KOPT-K1 (cell line): ENCODE measurements around the gene IGFBP2.

Experiments
- H3K27ac ChIP-seq: fragments of 200-600 bp; sonication (generic); 2 replicates; pipeline ENCODE4 v1.5.1; 2016; ENCODE audit warnings: antibody characterized with exemption, mild to moderate bottlenecking, low read depth, low read length; ENCODE audit not compliant: poor library complexity, severe bottlenecking
- H3K36me3 ChIP-seq: fragments of 200-600 bp; sonication (generic); 2 replicates; pipeline ENCODE4 v1.5.1; 2017; ENCODE audit warnings: antibody characterized with exemption, mild to moderate bottlenecking, low read length, moderate library complexity; ENCODE audit not compliant: insufficient read depth
- H3K9me3 ChIP-seq: fragments of 200-600 bp; sonication (generic); 2 replicates; pipeline ENCODE4 v1.5.1; 2017; ENCODE audit warnings: antibody characterized with exemption, low read length, mild to moderate bottlenecking; ENCODE audit not compliant: insufficient read depth, poor library complexity, severe bottlenecking

The IGFBP2 gene

DNA sequence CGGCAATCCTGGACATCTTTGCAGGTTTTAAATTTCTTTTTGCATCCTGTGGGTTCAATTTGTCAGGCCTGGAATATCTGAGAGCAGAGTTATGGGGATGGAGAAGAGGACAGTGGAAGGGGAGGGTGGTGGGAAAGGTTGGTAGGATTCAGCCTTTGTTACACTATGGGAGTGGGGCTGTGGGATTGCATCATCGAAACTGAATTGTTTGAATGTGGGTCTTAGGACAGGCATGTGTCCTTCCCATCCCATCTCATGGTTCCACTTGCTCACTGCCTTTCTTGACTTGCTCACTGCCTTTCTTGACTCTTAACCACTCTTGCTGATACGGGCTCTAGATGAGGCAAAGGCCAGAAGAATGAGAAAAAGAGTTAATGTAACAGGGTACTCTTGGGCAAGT lies 12.9 kb downstream of the IGFBP2 start:
- Histone ChIP-seq H3K27ac (no peak overlapping the region), H3K9me3 (no peaks in the 10 kb centered on the region), H3K36me3 (peaks cover 92% of the 10 kb centered on the region)

DNA sequence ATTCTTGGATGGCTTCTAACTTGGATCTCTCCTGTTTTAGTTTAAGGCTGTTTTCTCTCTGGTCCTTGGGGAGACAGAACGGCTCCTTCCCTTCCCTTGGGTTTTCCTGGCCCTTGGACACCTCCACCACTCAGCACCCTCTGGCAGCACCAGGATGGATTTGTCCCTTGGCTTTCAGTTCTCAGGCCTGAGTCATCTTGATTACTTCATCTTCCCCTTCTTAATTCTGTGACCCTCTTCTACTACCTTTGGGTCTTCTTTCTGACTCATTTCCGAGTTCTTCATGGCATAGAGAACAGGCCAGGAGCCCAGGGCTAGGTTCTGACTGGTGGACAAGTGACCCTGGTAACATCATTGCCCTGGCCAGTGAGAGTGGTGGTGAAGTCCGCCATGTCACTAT lies 14.9 kb downstream of the IGFBP2 start:
- Histone ChIP-seq H3K9me3 (no peaks in the 10 kb centered on the region), H3K36me3 (peaks cover 94% of the 10 kb centered on the region), H3K27ac (no peak overlapping the region)

DNA sequence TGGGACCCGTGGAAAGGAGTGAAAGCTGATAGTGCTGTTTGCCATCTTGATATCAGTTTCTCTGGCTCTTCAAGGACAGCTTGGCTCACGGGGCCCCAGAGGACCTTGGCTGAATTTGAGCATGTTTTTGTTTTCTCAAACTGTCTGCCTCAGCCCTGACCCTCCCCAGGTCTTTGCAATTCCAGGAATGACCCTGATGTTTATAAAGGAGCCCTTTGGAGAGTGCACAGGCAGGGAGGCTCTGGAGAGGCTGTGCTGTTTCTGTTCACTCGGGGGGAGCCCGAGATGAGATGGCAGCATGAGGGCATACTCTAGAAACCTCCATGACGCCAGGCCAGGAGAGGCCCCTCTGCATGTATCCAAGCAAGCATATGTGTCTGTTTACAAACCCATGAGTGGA lies 16.4 kb downstream of the IGFBP2 start:
- Histone ChIP-seq H3K36me3 (peaks cover 93% of the 10 kb centered on the region), H3K27ac (no peak overlapping the region), H3K9me3 (no peaks in the 10 kb centered on the region)

DNA sequence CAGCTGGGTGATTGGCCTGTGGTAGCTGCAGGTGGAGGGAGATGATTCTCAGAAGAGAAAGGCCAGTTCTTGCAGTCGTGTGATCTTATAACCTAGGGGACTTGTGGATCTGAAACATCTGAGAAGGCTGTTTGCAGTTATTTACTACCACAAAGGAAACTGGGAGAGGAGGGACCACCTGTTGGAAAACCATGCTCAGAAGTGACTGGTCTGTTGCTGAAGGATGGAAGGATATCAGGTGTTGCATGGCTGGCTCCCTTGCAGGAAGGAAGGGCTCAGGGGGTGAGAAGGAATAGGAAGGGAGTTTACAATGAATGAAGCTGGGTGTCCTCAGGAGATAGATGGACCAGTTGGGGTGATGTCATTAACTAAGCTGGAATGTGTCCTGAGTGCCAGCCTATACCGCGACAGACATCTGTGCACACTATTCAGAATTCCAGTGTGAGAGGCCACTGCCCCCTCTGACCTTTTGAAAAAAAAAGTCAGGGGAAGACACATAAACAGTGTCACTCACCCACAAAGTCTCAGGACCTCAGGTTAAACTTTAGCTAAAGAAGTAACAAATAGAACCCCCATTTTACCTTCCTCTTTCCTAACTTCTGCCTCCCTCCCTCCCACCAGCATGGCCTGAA lies 17.5 kb downstream of the IGFBP2 start:
- H3K36me3 ChIP-seq: peaks cover 91% of the 10 kb centered on the region
- no peak overlapping the region for H3K27ac ChIP-seq
- H3K9me3 ChIP-seq: no peaks in the 10 kb centered on the region

DNA sequence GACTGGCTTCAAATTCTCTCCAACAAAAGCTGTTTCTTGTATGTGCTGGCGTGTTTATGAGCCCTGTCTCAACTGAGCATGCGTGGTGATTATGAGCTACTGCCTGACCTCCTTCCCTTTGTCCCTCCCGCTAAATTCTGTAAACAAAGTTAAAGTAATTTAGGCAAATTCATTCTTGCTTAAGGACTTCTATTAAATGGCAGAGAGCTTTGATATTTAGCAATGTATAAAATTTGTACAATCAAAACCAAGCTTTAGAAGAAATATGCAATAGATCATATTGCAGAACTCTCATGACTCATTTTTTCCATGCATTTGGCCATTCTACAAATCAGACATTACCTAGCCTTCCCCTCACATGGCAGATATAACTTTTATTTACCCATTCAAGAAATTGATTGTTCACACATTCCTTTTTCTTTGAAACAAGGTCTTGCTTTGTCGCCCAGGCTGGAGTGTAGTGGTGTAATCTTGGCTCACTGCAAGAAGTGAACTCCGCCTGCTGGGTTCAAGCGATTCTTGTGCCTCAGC lies 18.2 kb downstream of the IGFBP2 start:
- no peak overlapping the region for H3K27ac ChIP-seq
- peaks cover 90% of the 10 kb centered on the region for H3K36me3 ChIP-seq
- no peaks in the 10 kb centered on the region for H3K9me3 ChIP-seq

DNA sequence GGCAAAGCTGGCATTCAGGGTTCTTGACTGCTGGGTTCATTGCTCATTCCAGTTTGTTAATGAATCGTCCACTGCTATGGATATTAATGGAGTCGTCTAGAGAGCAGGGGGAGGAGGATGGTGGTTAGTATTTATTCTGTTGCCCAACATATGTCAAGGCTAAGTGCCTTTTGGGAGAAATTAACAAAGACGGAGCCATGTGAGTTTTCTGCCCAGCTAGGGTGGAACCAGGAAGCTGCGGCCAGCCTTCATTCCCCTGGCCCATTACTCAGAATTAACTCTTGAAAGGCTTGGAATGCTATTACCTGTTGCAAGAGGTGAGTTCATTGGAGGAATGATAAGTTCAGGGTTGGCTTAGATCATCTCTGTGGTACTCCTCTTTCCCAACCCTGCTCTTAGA lies 19.3 kb downstream of the IGFBP2 start:
- peaks cover 94% of the 10 kb centered on the region for H3K36me3 ChIP-seq

DNA sequence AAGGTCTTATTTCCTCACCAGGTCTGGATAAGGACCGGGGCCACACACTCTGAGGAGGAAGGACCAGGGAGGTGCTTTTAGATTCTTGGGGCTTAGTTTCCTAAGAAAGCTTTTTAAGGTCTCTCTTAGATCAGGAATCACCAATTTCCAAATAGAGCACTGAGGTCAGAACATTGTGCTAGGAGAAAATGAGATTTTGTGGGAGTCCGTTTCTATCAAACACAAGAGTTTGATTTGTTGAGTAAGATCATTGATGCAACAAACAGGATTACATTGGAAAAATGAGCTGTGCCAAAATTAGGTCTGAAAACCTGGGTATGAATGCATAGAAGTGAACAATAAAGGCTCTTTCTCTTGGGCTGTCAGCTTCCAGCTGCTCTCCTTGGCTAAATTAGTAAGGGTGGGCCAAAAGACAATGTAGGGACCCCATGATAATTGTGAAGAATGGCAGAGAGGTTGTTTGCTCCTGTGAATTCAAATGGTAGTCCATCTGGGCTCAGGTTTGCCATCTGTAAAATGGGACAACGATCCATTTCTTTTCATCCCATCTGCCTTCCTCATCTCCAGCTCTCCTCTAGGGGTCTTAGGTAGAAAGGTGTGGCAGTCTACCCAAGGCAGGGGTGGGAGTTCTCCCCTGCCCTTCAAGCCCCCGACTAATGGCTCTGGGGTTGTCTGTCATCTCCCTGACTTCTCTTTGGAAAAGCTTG lies 20.0 kb downstream of the IGFBP2 start:
- H3K27ac ChIP-seq: no peak overlapping the region
- H3K9me3 ChIP-seq: no peaks in the 10 kb centered on the region
- peaks cover 96% of the 10 kb centered on the region for H3K36me3 ChIP-seq

More for the DNA sequence above, 19.3 kb downstream of the IGFBP2 start:
- Histone ChIP-seq H3K27ac (no peak overlapping the region), H3K9me3 (no peaks in the 10 kb centered on the region)

DNA sequence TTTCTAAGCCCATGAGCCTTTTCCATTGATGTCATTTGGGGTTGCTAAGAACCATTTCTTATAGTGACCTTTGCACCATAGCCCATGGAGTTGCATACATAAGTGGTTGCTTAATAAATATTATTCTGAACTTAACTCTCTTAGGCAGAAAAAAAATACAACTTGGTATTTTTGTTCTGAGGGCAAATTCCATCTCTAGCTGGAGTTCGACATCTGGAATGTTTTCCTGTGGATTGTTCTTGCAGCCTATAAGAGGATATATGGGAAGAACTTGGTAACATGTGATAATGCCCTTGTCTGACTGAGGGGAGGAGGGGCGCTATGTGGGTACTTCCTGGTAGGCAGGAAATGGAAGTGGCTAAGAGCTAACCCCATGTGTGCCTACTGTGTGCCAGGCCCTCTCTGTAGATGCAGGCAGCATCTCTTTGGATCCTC lies 20.7 kb downstream of the IGFBP2 start:
- Histone ChIP-seq H3K36me3 (peaks cover 94% of the 10 kb centered on the region), H3K27ac (no peak overlapping the region), H3K9me3 (no peaks in the 10 kb centered on the region)

DNA sequence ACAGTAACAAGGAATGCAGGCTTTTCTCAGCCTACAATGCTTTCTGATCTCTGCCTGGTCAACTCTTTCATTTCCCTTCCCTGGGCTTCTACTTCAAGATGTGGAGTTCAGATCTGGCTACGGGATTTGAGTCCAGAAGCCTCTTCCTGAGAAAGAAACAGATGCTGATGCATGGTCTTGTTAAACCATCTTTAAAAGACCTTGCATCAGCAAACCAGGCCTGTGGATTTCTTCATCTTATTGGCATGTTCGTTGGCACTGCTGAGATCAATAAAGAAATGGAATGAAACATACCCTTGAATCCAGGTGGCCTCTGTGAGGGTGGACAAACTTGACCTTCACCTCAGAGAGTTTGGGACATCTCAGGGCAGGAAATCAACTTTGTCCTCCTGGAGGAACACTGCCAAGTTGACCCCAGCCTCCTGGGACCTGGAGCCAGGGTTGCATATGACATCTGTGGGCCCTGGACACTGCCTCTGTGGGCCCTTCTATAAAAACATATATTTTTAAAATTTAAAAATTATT lies 21.4 kb downstream of the IGFBP2 start:
- Histone ChIP-seq H3K27ac (no peak overlapping the region), H3K9me3 (no peaks in the 10 kb centered on the region), H3K36me3 (peaks cover 94% of the 10 kb centered on the region)

DNA sequence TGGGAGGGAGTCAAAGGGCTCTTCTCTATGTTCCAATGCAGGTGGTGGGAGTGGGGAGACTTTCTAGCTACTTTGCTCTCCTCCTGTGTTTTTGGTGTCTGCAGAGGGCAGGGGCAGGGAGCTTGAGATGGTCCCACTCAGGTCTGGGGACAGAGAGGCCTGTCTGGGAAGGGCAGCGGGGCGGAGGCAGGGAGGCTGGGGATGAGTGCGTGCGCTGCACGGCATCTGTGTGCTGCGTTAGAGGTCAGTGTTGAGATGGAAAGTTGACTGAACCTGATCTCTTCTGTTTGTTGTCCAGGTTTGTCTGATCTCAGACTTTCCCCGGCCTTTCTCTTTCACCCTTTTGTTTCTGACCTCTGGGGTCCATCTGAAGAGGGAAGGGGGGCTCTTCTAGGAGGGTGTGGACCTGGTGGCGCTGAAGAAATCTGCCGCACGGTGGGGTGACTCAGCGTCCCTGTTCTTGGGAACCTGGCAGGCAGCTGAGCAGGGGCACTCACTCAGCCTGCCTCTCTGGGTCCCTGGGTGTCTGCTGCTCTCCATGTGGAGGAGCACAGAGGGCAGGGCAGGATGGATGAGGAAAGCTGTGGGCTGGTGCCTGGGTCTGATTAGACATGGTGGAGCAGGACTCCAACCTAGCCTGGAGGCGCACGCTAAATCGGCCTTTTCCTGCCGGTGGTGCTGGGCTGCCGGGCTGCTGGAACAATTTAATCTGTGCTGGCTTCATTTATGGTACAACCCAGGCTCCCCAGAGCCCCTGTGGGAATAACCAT lies 24.1 kb downstream of the IGFBP2 start:
- Histone ChIP-seq H3K27ac (no peak overlapping the region), H3K9me3 (no peaks in the 10 kb centered on the region), H3K36me3 (peaks cover 94% of the 10 kb centered on the region)

DNA sequence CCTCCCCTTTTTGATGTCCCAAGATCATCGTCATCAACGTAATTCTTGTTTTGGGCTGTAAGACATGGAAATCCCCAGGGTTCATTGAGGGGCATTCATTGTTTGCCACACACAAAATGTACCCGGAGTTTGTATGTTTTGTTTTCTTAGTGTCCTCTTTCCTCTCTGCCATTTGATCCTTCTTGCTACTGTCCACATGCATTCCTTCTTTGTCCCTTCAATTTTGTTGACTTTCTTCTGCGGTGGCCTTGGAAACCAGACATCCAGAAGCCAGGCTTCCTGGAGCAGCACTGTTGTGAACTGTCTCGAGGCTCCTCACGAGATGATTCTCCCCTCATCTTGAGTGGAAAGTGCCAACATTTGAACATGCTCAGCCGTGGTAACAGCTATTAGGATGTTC lies 24.8 kb downstream of the IGFBP2 start:
- Histone ChIP-seq H3K9me3 (no peaks in the 10 kb centered on the region), H3K27ac (no peak overlapping the region), H3K36me3 (peaks cover 94% of the 10 kb centered on the region)

DNA sequence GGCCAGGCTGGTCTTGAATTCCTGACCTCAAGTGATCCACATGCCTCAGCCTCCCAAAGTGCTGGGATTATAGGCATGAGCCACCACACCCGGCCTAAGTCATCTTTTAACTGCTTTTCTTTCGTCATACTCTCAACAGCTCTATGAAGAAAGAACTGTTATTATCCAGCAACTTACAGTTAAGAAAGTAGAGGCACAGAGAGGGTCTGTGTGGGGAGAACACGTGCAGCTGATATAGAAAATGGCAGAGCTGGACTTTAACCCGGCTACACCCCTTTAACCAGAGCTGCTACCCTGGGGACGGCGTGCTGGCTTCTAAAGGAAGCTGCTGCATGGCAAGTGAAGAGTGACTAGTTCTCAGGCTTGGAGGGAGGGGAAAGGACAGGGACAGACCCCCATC lies 25.5 kb downstream of the IGFBP2 start:
- Histone ChIP-seq H3K36me3 (peaks cover 95% of the 10 kb centered on the region), H3K9me3 (no peaks in the 10 kb centered on the region), H3K27ac (no peak overlapping the region)

DNA sequence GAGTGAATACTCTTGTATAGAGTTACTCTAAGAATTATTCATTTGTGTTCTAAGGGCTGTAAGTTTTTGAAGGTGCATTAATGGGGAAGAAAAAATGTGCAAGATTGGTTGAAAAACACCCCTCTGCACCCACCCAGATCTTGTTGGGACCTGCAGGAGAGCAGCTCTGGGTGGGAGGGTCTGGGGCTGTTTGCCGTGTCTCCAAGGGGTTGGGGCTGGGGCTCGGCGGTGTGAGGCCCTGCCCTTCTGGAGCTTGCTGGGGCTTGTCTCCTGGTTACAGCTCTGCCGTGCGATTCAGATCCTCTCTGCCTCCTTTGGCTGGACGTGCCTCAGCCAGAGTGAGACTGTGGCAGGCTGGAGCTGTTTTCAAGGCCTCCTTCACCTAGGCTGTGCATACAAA lies 26.1 kb downstream of the IGFBP2 start:
- peaks cover 96% of the 10 kb centered on the region for H3K36me3 ChIP-seq
- H3K9me3 ChIP-seq: no peaks in the 10 kb centered on the region
- no peak overlapping the region for H3K27ac ChIP-seq

DNA sequence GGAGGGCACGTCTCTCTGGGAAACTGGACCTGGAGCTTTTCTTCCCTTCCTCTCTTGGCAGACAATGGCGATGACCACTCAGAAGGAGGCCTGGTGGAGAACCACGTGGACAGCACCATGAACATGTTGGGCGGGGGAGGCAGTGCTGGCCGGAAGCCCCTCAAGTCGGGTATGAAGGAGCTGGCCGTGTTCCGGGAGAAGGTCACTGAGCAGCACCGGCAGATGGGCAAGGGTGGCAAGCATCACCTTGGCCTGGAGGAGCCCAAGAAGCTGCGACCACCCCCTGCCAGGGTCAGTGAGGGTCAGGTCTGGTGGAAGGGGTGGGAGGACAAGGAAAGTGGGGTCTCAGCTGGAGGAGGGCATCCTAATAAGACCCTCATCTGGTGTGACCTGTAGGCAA lies 27.3 kb downstream of the IGFBP2 start:
- H3K9me3 ChIP-seq: no peaks in the 10 kb centered on the region
- H3K36me3 ChIP-seq: peaks cover 96% of the 10 kb centered on the region
- no peak overlapping the region for H3K27ac ChIP-seq

DNA sequence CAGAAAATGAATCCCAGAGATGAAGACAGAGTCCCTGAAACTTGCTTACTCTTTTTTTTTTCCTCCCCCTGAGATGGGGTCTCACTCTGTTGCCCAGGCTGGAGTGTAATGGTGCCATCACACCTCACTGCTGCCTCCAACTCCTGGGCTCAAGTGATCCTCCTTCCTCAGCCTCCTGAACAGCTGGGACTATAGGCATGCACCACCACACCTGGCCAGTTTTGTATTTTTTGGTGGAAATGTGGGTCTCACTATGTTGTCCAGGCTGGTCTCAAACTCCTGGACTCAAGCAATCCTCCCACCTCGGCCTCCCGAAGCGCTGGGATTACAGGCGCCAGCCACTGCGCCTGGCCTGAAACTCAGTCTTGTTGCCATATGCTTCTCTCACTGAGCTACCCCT lies 27.8 kb downstream of the IGFBP2 start:
- peaks cover 98% of the 10 kb centered on the region for H3K36me3 ChIP-seq
- H3K27ac ChIP-seq: no peak overlapping the region
- H3K9me3 ChIP-seq: no peaks in the 10 kb centered on the region
